Umbilical cord (tissue), 2 donors: Measurements from ENCODE around the gene SYNDIG1. TPM values are rescaled to one million over a fixed set of nuclear protein-coding genes. Genes with fewer than 3 reads are reported as not detected.

Experiments
- DNase-seq: peaks from one replicate; pipeline ENCODE4 v3.0.0-alpha.2; 2015; ENCODE audit warnings: low spot score
- total RNA-seq: library from RNA; depleted of rRNA; stranded (reverse); fragments of >200 nt; gene quantifications from one replicate; pipeline ENCODE4 v1.2.3, GENCODE V29; 2014; ENCODE audit warnings: low replicate concordance; ENCODE audit not compliant: insufficient read depth

Gene SYNDIG1
- total RNA-seq, 1 donor from 2014 or later = 6.3 TPM

DNA sequence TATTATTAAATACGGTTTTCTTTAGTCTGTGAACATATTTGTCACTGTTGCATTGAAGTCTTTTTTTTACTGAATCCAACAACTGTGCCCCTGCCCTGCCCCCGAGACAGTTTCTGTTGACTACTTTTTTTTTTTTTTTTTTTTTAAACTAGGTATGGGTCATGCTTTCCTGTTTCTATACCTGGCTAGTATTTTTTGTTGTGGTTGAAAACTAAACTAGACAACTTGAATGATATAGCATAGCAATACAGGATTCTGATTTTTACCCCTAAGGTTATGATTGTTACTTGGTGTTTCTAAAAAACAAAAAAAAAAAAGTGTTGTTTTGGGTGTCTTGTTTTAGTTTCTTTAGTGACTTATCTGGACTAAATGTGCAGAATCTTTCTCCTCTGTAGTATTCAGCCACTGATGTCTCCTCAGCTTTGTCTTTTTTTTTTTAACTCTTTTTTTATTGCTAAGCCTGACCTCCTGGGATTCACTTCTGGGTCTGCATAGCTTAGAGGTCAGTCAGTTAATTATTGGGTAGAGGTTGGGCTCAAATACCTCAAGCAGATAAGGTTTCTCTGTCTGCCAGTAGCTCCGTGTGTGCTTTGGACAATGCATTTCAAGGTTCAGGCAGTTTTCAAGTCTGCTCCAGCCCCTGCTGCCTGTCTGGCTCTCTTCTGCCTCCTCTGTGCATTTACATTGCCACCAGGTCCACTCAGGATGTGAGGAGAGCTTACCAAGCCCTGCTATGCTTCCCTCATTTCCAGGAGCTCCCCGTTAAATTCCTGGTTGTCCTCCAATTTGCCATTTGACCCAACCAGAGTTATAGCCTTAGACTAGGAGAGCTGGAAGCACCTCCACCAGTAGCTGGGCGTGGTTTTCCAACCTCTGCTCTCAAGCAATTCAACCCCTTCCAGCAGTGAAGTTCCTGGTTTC lies 91.4 kb downstream of the SYNDIG1 start:
- no peak for DNase-seq

GRCh38 chr20:24565835-24566351 lies 96.5 kb downstream of the SYNDIG1 start:
- no peak for DNase-seq

DNA sequence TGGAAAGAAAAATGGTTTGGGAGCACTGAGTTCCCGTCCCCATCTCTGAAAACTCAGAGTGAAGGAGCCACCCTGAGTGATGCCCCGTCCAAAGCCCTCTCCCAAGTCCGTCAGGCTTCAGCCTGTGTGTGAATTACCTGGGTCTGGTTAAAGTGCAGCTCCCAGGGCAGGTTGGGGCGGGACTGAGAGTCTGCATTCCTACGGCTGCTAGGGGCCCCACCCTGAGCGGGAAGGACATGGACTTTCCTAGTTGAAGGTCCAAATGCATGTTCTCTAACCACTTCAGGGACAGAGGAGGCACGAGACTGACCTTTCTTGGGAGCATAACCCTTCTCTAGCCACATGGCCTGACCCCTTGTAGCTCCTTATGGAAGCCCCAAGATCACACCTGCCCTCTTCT lies 97.2 kb downstream of the SYNDIG1 start:
- no peak for DNase-seq

GRCh38 chr20:24567508-24567907 lies 98.1 kb downstream of the SYNDIG1 start:
- no peak for DNase-seq

GRCh38 chr20:24568842-24569241 lies 99.4 kb downstream of the SYNDIG1 start:
- no peak for DNase-seq

GRCh38 chr20:24571159-24571558 lies 101.7 kb downstream of the SYNDIG1 start:
- DNase-seq = no peak

DNA sequence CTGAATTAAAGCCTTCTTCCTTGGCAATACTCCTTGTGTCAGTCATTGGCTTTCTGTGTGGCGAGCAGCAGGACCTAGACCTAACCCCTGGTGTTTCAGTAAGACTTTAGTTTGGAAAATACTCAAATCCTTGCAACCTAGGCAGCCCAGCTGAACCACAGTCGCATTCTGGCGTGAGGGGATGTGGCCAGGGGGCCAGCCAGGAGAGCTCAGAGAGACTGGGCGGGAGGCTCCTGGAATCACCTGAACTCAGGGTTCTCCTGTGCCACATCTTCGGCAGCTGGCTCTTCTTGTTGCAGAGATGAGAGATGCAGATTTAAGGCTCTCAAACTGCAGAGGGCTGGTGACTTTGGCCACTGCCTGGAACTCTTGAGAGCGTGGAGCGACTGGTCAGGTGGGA lies 102.7 kb downstream of the SYNDIG1 start:
- DNase-seq = no peak

DNA sequence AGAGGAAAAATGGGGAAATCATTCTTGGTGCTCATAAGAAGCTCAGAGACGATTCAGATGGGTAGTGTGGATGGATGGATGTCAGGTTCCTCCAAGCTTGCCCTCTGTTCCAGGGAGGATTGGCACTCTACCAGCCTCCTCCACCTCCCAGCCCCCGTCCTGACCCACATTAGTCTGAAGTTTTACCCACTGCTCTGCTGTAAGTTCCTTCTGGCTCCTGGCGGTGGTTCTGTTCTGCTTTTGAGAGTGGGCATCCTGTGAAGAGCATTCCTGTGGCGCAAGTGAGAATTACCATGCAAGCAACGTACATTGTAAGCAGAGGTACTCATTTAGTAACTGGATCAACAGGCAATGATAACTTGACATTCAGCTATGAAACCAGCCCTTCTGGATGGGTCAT lies 103.4 kb downstream of the SYNDIG1 start:
- no peak for DNase-seq

DNA sequence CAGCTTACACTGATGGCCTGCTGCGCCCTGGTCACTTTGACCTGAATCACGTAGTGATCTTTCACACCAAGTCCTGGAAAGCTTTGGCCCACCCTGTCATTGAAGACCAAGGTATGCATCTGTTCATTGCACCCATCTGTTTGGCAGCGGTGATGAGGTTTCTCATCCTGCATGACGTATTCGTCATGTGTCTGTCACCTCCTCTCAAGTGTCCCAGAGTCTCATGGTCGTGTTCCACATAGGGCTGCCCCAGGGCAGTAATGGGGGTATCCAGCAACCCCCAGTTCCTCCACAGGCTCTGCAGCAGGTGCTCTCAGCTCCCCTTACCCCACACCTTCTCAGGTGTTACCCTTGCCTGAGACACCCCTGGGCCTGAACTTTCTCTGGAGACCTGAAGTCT lies 104.1 kb downstream of the SYNDIG1 start:
- DNase-seq = no peak

DNA sequence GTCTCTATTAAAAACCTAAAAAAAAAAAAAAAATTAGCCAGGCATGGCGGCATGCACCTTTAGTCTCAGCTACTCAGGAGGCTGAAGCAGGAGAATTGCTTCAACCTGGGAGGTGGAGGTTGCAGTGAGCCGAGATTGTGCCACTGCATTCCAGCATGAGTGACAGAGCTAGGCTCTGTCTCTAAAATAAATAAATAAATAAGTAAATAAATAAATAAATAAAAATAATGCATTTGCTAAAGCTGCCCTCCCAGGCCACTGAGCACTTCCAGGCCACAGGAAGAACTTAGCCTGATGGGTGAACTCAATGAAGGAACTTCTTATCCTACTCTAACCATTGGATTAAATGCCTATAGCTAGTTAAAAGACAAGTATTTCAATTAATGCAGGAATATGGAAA lies 104.9 kb downstream of the SYNDIG1 start:
- no peak for DNase-seq

DNA sequence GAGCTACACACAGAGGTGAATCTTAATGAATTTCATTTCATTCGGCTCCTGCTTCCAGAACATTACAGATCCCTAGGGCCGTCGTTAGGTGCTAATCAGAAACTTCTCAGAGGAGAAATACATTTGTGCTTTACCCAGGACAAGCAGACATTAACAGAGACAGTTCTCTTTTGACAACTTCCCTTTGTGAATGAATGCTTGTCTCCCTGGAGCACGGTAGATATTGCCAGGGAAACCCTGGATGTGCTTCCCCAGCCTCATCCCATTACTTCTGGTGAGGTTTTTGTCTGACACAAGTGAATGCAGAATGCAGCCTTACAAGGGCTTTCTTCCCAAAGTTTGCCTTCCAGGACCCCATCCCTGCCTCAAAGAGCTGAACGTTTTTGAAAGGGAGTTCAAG lies 105.4 kb downstream of the SYNDIG1 start:
- DNase-seq = no peak

DNA sequence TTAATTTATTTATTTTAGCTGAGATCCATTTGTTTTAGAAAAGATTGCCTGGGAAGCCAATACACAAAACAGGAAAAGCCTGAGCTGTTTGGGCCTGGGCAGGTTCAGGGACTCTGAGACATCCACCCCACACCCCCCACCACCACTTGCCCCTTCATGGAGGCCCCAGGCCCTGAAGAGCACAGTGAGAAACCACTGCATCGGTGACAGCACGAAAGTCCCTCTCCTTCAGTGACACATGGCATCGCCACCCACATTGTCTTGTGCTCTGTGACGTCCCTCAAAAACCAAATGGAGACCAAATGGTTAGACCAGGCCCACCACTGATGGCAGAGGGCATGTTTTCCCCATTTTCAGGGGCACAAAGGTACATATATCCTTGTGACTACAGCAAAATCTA lies 106.4 kb downstream of the SYNDIG1 start:
- DNase-seq = no peak

- no peak for DNase-seq
Measured at GRCh38 chr20:24576447-24576846, 107.0 kb downstream of the SYNDIG1 start.

GRCh38 chr20:24577271-24577909 lies 108.0 kb downstream of the SYNDIG1 start:
- peak; percentile 1 for DNase-seq

GRCh38 chr20:24578567-24579415 lies 109.4 kb downstream of the SYNDIG1 start:
- DNase-seq = no peak

DNA sequence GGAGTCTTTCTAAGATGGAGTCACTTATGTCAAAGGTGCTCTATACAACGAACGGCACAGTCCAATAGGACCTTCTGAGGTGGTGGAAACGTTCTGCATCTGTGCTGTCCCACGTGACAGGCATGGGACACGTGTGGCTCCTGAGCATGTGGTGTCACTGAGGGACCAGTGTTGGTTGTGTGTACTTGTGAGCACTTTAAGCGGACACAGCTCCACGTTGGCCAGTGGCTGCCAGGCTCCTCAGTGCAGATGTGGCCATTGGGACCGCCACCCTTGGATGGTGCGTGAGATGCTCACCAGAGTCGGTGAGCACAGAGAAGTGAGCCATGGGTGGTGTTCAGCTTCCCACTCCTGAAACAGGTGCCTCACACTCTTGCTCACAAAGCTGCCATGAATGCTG lies 110.0 kb downstream of the SYNDIG1 start:
- DNase-seq = no peak

DNA sequence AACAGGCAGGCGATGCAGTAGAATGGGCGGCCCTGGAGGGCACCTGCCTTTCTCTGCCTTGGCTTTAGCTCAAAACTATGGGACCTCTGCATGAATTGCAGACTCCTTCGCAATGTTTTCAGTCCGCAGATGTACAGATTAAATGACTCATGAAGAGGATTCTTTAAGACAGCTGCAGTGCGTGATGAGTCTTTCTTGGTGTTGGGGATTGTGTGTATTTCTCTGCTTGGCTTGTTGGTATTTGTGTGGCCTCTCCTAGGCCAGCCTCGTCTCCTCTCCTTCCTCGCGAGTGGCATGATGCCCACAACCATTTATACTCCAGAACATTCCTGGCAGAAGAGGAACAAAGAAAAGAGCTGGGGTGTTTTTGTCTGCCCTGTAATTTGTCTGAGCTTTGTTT lies 110.6 kb downstream of the SYNDIG1 start:
- DNase-seq = no peak

GRCh38 chr20:24580855-24581254 lies 111.4 kb downstream of the SYNDIG1 start:
- DNase-seq = no peak

DNA sequence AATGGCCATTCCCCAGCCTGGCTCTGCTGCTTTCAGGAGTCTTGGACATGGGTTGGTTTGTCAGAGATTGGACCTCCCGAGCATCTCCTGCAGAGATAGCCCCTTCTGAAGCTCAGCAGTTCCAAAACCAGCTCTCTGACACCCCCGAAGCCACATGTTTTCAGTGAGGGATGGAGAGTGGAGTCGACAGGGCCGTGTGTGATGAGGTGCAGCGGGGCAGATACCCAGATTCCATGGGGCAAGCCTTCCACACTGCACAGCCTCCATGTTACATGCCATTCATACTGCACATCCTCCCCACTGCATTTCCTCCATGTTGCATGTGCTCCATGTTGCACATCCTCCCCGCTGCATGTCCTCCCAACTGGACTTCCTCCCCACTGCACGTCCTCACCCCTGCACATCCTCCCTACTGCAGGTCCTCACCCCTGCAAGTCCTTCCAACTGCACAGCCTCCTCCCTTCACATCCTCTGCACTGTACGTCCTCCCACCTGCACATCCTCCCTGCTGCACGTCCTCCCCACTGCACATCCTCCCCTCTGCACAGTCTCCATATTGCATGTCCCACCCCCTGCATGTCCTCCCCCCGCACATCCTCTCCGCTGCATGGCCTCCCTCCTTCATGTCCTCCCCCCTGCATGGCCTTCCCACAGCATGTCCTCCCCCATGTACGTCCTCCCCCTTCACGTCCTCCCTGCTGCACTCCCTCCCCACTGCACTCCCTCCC lies 112.2 kb downstream of the SYNDIG1 start:
- no peak for DNase-seq

DNA sequence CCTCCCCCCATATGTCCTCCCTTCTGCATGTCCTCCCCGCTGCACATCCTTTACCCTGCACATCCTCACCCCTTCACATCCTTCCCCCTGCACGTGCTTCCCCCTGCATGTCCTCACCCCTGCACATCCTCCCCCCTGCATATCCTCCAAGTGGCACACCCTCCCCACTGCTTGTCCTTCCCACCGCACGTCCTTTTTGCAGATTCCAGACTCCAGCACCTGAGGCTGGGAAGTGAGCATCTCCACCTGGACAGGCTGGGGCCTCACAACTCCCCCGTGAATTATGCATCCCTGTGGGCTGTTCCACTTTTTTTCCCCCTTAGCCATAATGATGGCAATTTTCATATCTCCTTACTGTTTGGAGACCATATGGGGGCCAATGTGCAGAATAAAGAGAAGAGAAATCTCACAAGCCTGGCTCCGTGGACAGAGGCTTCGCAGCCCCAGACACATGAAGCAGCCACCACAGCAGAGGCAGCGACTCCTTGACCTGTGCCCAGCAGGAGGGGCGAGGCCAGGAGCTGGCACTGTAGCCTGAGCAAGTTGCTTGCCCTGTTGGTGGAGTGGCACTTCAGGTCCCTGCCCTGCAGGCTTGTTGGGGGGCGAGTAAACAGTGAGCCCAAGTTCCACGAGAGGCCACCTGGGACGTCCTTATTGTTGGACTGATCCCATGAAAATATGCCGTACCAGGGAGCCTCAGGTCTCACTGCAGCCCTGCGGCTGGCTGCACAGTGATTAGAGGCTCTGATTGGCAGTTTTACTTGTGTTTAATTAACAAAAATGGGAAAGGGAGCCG lies 113.1 kb downstream of the SYNDIG1 start:
- no peak for DNase-seq
